ENCODE results near the gene COL7A1.

DNA sequence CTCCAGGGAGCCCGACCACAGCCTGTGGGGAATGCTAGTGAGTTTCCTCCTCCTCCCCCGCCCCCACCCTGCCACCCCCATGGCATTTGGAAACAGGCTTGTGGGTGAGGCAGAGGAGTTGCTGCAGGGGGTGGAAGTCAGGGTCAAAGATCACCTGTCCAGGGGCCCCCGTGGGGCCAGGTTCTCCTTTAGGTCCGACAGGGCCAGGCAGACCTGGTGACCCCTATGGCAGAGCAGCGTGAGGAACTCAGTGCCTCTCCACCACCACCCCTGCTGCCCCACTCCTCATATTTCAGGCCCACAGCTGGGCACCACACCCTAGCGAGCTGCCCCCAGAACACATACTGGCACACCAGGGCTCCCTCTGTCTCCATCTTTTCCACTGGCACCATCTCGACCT lies 22.6 kb downstream of the COL7A1 start:
- no peak for TF ChIP-seq CTCF (IDR thresholded peaks at IDR 0.05)
- no peak for TF ChIP-seq POLR2A (IDR thresholded peaks at IDR 0.05)

Measured in adrenal gland (tissue), 5 donors.